Esophagus squamous epithelium (tissue), 4 donors: ENCODE measurements around the gene SPG21.

Experiments used
- CTCF ChIP-seq, 6 experiments: fragments of 450-650 bp in 4 of 6; fragments of 200-600 bp in 2 of 6; sonication (generic) in 2 of 6; IDR thresholded peaks; one replicate each; pipeline ENCODE4 v1.5.1; 2016 to 2019; ENCODE audit warnings: antibody characterized with exemption in 6 of 6, mild to moderate bottlenecking in 4 of 6, moderate library complexity in 4 of 6
- POLR2A ChIP-seq, 4 donors: fragments of 450-650 bp; IDR thresholded peaks; one replicate each; pipeline ENCODE4 v1.6.1; 2017; ENCODE audit warnings: antibody characterized with exemption in 4 of 4, mild to moderate bottlenecking in 4 of 4, moderate library complexity in 3 of 4

- no peak for TF ChIP-seq CTCF (IDR thresholded peaks at IDR 0.05)
- no peak for TF ChIP-seq POLR2A (IDR thresholded peaks at IDR 0.05)
Measured at GRCh38 chr15:64947211-64947610, 42.5 kb downstream of the SPG21 start.
